ENCODE results near the gene ZNF341. TPM values are rescaled to one million over a fixed set of nuclear protein-coding genes. Genes with fewer than 3 reads are reported as not detected.

ZNF341 gene
- polyA plus RNA-seq, 1 donor (not counting 4 experiments of a cell fraction or from before 2014, with no cell fraction given) = 1.7 TPM

DNA sequence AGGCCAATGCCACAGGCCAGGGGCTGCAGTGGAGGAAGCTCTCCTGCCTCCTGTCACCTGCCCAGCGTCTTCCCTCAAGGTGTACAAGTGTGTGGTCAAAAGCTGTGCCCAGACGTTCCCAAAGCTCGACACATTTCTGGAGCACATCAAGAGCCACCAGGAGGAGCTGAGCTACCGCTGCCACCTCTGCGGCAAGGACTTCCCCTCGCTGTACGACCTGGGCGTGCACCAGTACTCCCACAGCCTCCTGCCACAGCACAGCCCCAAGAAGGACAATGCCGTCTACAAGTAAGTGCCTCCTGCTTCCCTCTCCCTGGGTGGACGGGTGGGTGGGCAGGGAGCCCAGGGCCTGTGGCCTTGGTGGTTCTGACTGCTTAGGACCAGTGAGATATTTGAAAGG is 38.2 kb downstream of the ZNF341 start:
- H2AFZ ChIP-seq (ENCODE audit: control insufficient read depth, low read length) = no peak overlapping the region
- H3K27ac ChIP-seq (ENCODE audit: control insufficient read depth, insufficient read depth, low read length) = no peak overlapping the region
- no peak for FAIRE-seq
- no peak overlapping the region for H3K9ac ChIP-seq (ENCODE audit: control insufficient read depth, extremely low read depth, insufficient read depth, low read length)
- H3K4me1 ChIP-seq (ENCODE audit: control insufficient read depth, extremely low read depth, insufficient read depth, low read length) = no peaks in the 10 kb centered on the region
- no peaks in the 10 kb centered on the region for H3K9me3 ChIP-seq (ENCODE audit: control insufficient read depth, low read depth, low read length)
- TF ChIP-seq, protein P1, sequence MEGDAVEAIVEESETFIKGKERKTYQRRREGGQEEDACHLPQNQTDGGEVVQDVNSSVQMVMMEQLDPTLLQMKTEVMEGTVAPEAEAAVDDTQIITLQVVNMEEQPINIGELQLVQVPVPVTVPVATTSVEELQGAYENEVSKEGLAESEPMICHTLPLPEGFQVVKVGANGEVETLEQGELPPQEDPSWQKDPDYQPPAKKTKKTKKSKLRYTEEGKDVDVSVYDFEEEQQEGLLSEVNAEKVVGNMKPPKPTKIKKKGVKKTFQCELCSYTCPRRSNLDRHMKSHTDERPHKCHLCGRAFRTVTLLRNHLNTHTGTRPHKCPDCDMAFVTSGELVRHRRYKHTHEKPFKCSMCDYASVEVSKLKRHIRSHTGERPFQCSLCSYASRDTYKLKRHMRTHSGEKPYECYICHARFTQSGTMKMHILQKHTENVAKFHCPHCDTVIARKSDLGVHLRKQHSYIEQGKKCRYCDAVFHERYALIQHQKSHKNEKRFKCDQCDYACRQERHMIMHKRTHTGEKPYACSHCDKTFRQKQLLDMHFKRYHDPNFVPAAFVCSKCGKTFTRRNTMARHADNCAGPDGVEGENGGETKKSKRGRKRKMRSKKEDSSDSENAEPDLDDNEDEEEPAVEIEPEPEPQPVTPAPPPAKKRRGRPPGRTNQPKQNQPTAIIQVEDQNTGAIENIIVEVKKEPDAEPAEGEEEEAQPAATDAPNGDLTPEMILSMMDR (optimal IDR thresholded peaks at IDR 0.05 in 1 of 3, IDR thresholded peaks at IDR 0.05 in 1 of 3, conservative IDR thresholded peaks at IDR 0.05 in 1 of 3; ENCODE audit: extremely low read depth in 1 of 3, insufficient read depth in 2 of 3, low read length in 3 of 3) = no peak
- no peak for TF ChIP-seq EZH2 (IDR thresholded peaks at IDR 0.05; ENCODE audit: low read length)
- dilution Hi-C loops (cut with MboI; ENCODE audit: extremely low pct_ligation_motif_present, low sequenced_read_pairs) = no loop called here
- no peak overlapping the region for H3K4me3 ChIP-seq (ENCODE audit: control insufficient read depth in 2 of 3, extremely low read depth in 1 of 3, insufficient read depth in 2 of 3, low read depth in 1 of 3, low read length in 3 of 3)
- no peaks in the 10 kb centered on the region for H3K79me2 ChIP-seq (ENCODE audit: control insufficient read depth, insufficient read depth, low read length)
- H3K9me1 ChIP-seq (ENCODE audit: control insufficient read depth, extremely low read depth, insufficient read depth, low read length) = no peaks in the 10 kb centered on the region
- DNase-seq (ENCODE audit: low read depth, low spot score) = no peak
- no peak overlapping the region for H3K4me2 ChIP-seq (ENCODE audit: control insufficient read depth, extremely low read depth, insufficient read depth, low read depth, low read length)
- H3K27me3 ChIP-seq (ENCODE audit: control insufficient read depth, extremely low read depth, insufficient read depth, low read length) = no peaks in the 10 kb centered on the region
- H3K36me3 ChIP-seq (ENCODE audit: control insufficient read depth in 2 of 2, extremely low read depth in 1 of 2, insufficient read depth in 2 of 2, low read length in 2 of 2) = peaks cover 0 to 11% of the 10 kb centered on the region in 2 experiments
- H4K20me1 ChIP-seq (ENCODE audit: control insufficient read depth, extremely low read depth, insufficient read depth, low read length) = no peaks in the 10 kb centered on the region

DNA sequence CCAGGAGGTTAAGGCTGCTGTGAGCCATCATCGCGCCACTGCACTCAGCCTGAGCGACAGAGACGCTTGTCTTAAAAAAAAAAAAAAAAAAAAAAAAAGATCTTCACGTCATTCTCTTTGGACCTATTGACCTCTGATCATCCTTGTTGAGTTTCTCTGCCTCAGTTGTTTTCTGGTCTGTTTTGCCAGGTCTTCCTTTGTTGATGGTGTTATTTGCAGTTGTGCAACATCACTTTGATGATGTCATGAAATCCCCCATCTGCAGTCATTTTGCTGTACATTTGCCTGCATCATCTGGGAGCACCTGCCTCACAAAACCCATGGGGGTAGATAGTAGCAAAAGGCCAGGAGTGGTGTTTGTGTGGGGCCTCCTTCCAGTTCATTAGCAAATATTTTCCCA is 40.1 kb downstream of the ZNF341 start:
- dilution Hi-C loops (cut with MboI; ENCODE audit: extremely low pct_ligation_motif_present, low sequenced_read_pairs) = no loop called here
- Histone ChIP-seq H3K4me3 (ENCODE audit: control insufficient read depth in 2 of 3, extremely low read depth in 1 of 3, insufficient read depth in 2 of 3, low read depth in 1 of 3, low read length in 3 of 3) (no peak overlapping the region), H3K79me2 (ENCODE audit: control insufficient read depth, insufficient read depth, low read length) (no peaks in the 10 kb centered on the region), H3K27me3 (ENCODE audit: control insufficient read depth, extremely low read depth, insufficient read depth, low read length) (no peaks in the 10 kb centered on the region), H3K4me1 (ENCODE audit: control insufficient read depth, extremely low read depth, insufficient read depth, low read length) (no peaks in the 10 kb centered on the region), H3K27ac (ENCODE audit: control insufficient read depth, insufficient read depth, low read length) (no peak overlapping the region), H3K4me2 (ENCODE audit: control insufficient read depth, extremely low read depth, insufficient read depth, low read depth, low read length) (no peak overlapping the region), H3K9me1 (ENCODE audit: control insufficient read depth, extremely low read depth, insufficient read depth, low read length) (no peaks in the 10 kb centered on the region), H3K9me3 (ENCODE audit: control insufficient read depth, low read depth, low read length) (no peaks in the 10 kb centered on the region), H3K36me3 (ENCODE audit: control insufficient read depth in 2 of 2, extremely low read depth in 1 of 2, insufficient read depth in 2 of 2, low read length in 2 of 2) (peaks cover 0 to 9% of the 10 kb centered on the region in 2 experiments), H3K9ac (ENCODE audit: control insufficient read depth, extremely low read depth, insufficient read depth, low read length) (no peak overlapping the region), H2AFZ (ENCODE audit: control insufficient read depth, low read length) (no peak overlapping the region), H4K20me1 (ENCODE audit: control insufficient read depth, extremely low read depth, insufficient read depth, low read length) (no peaks in the 10 kb centered on the region)
- no peak for FAIRE-seq
- TF ChIP-seq, protein P1 (optimal IDR thresholded peaks at IDR 0.05 in 1 of 3, IDR thresholded peaks at IDR 0.05 in 1 of 3, conservative IDR thresholded peaks at IDR 0.05 in 1 of 3; ENCODE audit: extremely low read depth in 1 of 3, insufficient read depth in 2 of 3, low read length in 3 of 3) = no peak
- TF ChIP-seq EZH2 (IDR thresholded peaks at IDR 0.05; ENCODE audit: low read length) = no peak
- no peak for DNase-seq (ENCODE audit: low read depth, low spot score)

Measured in keratinocyte (primary cell).